Activated B cell treated with CpG ODN at 0.5 μM for 24 hours (primary cell): Measurements from ENCODE around the gene OAF. TPM values are rescaled to one million over a fixed set of nuclear protein-coding genes. Genes with fewer than 3 reads are reported as not detected.

Experiments used
- ATAC-seq: fragments of 200-7000 bp; cut with Tn5 transposase; one replicate; pipeline ENCODE4 v1.10.0; 2021; ENCODE audit warnings: low read depth, mild to moderate bottlenecking, moderate library complexity
- CTCF ChIA-PET: fragments of 350-600 bp; sonication (Branson Sonifier 250); formaldehyde crosslinking; loops from one replicate; lab custom pipeline; 2021; ENCODE audit warnings: antibody characterized with exemption; lab: Charles Lee
- POLR2A ChIA-PET: fragments of 350-600 bp; sonication (Branson Sonifier 250); formaldehyde crosslinking; loops from one replicate; lab custom pipeline; 2021; ENCODE audit warnings: antibody characterized with exemption; lab: Charles Lee
- DNase-seq: peaks from one replicate; pipeline ENCODE4 v3.0.0; 2022
- H3K27ac Mint-ChIP-seq: one replicate; pipeline ENCODE4 v1.8.0; 2020; ENCODE audit warnings: mixed read lengths
- H3K27me3 Mint-ChIP-seq: one replicate; pipeline ENCODE4 v1.8.0; 2021; ENCODE audit warnings: mixed read lengths
- H3K36me3 Mint-ChIP-seq: one replicate; pipeline ENCODE4 v1.8.0; 2021; ENCODE audit warnings: low read depth, mixed read lengths
- H3K4me1 Mint-ChIP-seq: one replicate; pipeline ENCODE4 v1.8.0; 2021; ENCODE audit warnings: mixed read lengths
- H3K4me3 Mint-ChIP-seq: one replicate; pipeline ENCODE4 v1.8.0; 2020; ENCODE audit warnings: mild to moderate bottlenecking, mixed read lengths
- H3K9me3 Mint-ChIP-seq: one replicate; pipeline ENCODE4 v1.8.0; 2020; ENCODE audit warnings: mixed read lengths
- intact Hi-C: fragments of 100-400 bp; cut with micrococcal nuclease; formaldehyde crosslinking; loops from one replicate; pipeline ENCODE4 v1.15.1; 2024
- total RNA-seq: library from RNA; stranded (reverse); gene quantifications from 2 replicates; pipeline ENCODE4 v1.2.3, GENCODE V29; 2022
- TF ChIP-seq, protein P1 (sequence below): fragments of 200-600 bp; IDR thresholded peaks from one replicate; pipeline ENCODE4 v1.8.0; 2022; ENCODE audit warnings: antibody characterized with exemption, mild to moderate bottlenecking

Gene OAF
- total RNA-seq, 1 donor from 2014 or later: 0.78 TPM

DNA sequence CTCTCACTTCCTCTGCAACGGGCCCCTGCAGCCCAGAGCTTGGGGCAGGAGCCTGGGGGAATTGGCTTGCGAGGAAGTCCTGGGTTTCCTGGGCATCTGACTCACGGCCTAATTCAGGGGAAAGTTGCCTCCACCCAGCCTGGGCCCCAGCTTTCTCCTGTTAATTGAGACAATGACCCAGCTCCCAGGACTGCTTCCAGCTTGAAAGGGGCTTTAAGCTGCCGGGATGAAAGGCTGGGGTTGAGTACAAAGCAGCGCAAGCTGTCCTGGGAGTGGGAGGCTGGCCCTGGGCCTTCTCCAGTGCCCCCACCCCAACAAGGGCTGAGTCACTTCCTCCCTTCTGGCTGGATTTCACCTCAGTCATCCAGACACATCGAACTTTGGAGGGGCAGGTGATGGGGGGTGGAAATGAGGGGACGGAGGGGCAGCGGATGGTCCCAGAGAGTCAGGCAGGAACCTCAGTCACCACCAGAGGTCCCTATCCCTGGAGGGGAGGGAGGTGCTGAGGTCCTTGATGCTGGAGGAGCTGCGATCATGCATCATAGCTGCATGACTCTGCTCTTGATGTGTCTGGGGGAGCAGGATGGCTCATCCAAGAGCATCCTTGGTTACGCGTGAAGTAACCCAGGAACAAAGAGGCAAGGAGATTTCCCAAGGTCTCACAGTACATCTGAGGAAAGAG is 30.1 kb upstream of the OAF start:
- intact Hi-C loops: no loop called here
- DNase-seq (peak; percentile 5), ATAC-seq (no peak)
- H3K36me3 Mint-ChIP-seq: no peaks in the 10 kb centered on the region
- H3K4me3 Mint-ChIP-seq: no peak overlapping the region
- POLR2A ChIA-PET: no interaction called here
- no peak overlapping the region for H3K27ac Mint-ChIP-seq
- CTCF ChIA-PET: interaction anchor here (1.1 kb wide), 1 partner anchor 122 kb away, joined by 4 read pairs; no protein-coding TSS in a partner anchor
- peaks cover 11% of the 10 kb centered on the region for H3K27me3 Mint-ChIP-seq
- TF ChIP-seq, protein P1, sequence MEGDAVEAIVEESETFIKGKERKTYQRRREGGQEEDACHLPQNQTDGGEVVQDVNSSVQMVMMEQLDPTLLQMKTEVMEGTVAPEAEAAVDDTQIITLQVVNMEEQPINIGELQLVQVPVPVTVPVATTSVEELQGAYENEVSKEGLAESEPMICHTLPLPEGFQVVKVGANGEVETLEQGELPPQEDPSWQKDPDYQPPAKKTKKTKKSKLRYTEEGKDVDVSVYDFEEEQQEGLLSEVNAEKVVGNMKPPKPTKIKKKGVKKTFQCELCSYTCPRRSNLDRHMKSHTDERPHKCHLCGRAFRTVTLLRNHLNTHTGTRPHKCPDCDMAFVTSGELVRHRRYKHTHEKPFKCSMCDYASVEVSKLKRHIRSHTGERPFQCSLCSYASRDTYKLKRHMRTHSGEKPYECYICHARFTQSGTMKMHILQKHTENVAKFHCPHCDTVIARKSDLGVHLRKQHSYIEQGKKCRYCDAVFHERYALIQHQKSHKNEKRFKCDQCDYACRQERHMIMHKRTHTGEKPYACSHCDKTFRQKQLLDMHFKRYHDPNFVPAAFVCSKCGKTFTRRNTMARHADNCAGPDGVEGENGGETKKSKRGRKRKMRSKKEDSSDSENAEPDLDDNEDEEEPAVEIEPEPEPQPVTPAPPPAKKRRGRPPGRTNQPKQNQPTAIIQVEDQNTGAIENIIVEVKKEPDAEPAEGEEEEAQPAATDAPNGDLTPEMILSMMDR: no peak
- no peaks in the 10 kb centered on the region for H3K9me3 Mint-ChIP-seq
- H3K4me1 Mint-ChIP-seq: no peaks in the 10 kb centered on the region

DNA sequence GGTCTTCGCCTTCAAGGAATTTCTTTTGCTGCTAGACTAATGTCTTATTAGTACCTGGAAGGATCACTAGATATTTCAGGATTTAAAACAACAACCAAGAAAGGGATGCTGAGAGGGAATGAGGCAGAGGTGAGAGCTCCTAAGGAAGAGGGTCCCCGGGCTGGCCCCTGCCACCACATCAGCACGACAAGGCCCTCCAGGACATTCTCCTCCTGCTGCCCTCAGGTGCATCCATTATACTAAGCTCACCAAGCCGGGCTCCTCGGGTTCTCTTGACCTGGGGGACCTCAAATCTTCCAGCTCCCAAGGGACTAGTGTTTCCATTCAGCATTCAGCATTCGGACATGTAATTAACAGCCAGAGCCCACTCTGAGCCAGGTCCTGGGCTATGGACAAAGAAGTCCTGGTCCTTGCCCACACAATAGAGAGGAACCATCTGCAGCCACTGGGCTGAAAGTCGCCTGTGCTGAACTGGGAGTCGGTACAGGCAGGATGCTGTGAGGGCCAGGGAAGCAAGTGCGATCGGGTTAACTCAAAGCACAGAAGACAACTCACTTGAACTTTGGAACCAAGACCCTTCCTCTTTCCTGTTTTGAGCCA is 29.4 kb upstream of the OAF start:
- Mint-ChIP-seq H3K4me3 (no peak overlapping the region), H3K9me3 (no peaks in the 10 kb centered on the region), H3K27ac (no peak overlapping the region), H3K36me3 (no peaks in the 10 kb centered on the region), H3K4me1 (no peaks in the 10 kb centered on the region), H3K27me3 (peaks cover 11% of the 10 kb centered on the region)
- ATAC-seq (no peak), DNase-seq (no peak)
- intact Hi-C loops: no loop called here
- CTCF ChIA-PET: interaction anchor here (1.1 kb wide), 1 partner anchor 122 kb away, joined by 4 read pairs; no protein-coding TSS in a partner anchor
- TF ChIP-seq, protein P1: no peak
- POLR2A ChIA-PET: no interaction called here

DNA sequence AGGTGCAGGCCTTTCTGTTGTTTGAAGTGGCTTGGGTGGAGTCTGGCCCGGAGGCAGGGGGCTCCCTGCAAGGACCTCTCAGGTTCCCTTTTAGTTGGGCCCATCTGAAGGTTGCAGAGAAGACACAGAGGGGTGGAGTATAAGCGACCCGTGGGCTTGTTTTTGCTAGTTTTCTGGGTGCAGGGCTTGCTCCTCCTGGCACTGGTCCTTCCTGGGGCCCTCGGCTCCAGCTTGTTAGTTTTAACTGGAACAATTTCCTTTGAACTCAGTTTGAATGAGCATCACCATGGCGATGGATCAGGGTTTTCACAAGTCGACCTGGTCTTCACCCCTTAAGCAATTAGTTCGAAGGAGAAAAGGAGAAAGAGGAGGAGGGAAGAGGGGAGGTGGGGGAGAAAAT is 28.5 kb upstream of the OAF start:
- ATAC-seq: no peak
- Mint-ChIP-seq H3K27me3 (peaks cover 19% of the 10 kb centered on the region), H3K36me3 (no peaks in the 10 kb centered on the region), H3K4me1 (no peaks in the 10 kb centered on the region), H3K9me3 (no peaks in the 10 kb centered on the region), H3K27ac (no peak overlapping the region), H3K4me3 (no peak overlapping the region)
- ChIA-PET POLR2A (no interaction called here), CTCF (no interaction called here)
- no peak for DNase-seq
- intact Hi-C loops: no loop called here
- TF ChIP-seq, protein P1: no peak

DNA sequence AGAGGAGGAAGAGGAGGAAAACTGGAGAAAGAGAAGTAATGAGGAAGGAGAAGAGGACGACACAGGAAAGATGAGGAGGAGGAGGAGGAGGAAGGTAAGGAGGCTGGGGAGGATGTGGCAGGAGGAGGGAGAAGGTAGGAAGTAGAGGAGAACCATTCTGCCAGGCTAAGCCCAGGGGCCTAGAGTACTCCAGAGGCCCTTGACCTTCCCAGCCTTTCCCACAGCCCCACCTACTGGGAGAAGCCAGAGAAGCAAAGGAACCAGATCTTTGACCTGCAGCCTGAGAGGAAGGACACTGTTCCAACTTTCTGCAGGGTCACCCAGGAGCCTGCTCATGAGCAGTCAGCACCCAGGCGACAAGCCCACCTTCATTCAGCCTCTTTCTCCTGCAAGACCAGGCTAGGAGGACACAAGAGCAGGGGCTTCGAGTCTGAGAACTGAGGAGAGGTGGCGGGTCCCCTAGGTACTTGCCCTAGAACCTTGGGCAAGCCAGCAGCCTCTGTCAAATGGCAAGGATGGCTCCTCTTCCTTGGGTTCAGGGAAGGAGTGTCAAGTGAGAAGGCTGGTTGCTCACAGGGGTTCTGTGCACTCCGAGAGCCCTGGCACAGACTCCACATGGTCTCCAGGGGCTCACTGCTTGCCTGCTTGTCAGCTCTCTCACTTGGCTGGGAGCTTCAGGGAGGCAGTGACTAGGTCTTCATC is 27.9 kb upstream of the OAF start:
- Mint-ChIP-seq H3K4me1 (no peaks in the 10 kb centered on the region), H3K4me3 (no peak overlapping the region), H3K27ac (no peak overlapping the region), H3K27me3 (peaks cover 19% of the 10 kb centered on the region), H3K36me3 (no peaks in the 10 kb centered on the region), H3K9me3 (no peaks in the 10 kb centered on the region)
- intact Hi-C loops: no loop called here
- ChIA-PET CTCF (no interaction called here), POLR2A (no interaction called here)
- peak; percentile 7 for DNase-seq
- ATAC-seq: no peak
- TF ChIP-seq, protein P1: no peak

DNA sequence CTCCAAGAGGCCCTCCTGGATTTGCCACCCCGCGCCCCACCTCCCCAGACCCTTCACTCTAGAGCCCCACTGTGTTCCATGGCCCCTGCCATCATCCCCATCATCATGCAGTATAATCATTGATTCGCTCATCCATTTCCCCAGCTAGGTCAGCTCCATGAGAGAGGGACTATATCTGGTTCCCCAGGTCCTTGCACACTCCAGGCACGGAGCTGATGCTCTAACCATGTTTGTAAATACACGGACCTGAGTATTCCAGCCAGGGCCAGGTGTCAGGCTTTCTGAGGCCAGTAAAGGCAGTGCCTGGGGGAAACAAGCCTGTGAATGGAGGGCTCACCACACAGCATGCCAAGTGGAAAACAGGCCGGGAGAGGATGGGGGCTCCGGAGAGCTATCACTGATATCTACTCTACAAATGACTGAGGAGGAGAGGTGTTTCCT is 27.1 kb upstream of the OAF start:
- ATAC-seq (no peak), DNase-seq (no peak)
- POLR2A ChIA-PET: no interaction called here
- H3K4me3 Mint-ChIP-seq: no peak overlapping the region
- no peaks in the 10 kb centered on the region for H3K9me3 Mint-ChIP-seq
- no peak overlapping the region for H3K27ac Mint-ChIP-seq
- no peaks in the 10 kb centered on the region for H3K36me3 Mint-ChIP-seq
- CTCF ChIA-PET: no interaction called here
- TF ChIP-seq, protein P1: no peak
- intact Hi-C loops: no loop called here
- peaks cover 19% of the 10 kb centered on the region for H3K27me3 Mint-ChIP-seq
- H3K4me1 Mint-ChIP-seq: no peaks in the 10 kb centered on the region
